GM23248 (cell line): Measurements from ENCODE around the gene GPM6B. TPM values are rescaled to one million over a fixed set of nuclear protein-coding genes. Genes with fewer than 3 reads are reported as not detected.
A peak's percentile ranks its signal among the peaks of the same experiment; 100 is the strongest.
"Not testable (repeated sequence)": the region's sequence is repeated elsewhere in the genome, so short reads cannot be mapped to it uniquely, and the experiment has no call there.

Experiments
- DNase-seq: peaks from one replicate; pipeline ENCODE4 v3.0.0-alpha.2; 2015
- H2AFZ ChIP-seq: fragments of 200-600 bp; sonication (generic); 2 replicates; pipeline ENCODE4 v1.6.1; 2016; ENCODE audit warnings: antibody characterized with exemption
- H3F3A ChIP-seq: fragments of 200-600 bp; sonication (generic); 2 replicates; pipeline ENCODE4 v1.6.1; 2016; ENCODE audit warnings: mild to moderate bottlenecking, antibody characterized with exemption, mixed run types; ENCODE audit not compliant: insufficient read depth
- H3K27ac ChIP-seq: fragments of 200-600 bp; sonication (generic); 2 replicates; pipeline ENCODE4 v1.5.1; 2016; ENCODE audit warnings: mild to moderate bottlenecking
- H3K27me3 ChIP-seq: fragments of 200-600 bp; sonication (generic); replicated peaks from 2 replicates; pipeline ENCODE4 v1.6.1; 2016; ENCODE audit warnings: mild to moderate bottlenecking; ENCODE audit not compliant: insufficient read depth
- H3K36me3 ChIP-seq: fragments of 200-600 bp; sonication (generic); 2 replicates; pipeline ENCODE4 v1.6.1; 2016; ENCODE audit warnings: low read depth, mild to moderate bottlenecking
- H3K4me1 ChIP-seq: fragments of 200-600 bp; sonication (generic); 2 replicates; pipeline ENCODE4 v1.6.1; 2016; ENCODE audit warnings: mild to moderate bottlenecking; ENCODE audit not compliant: insufficient read depth
- H3K4me2 ChIP-seq: fragments of 200-600 bp; sonication (generic); one replicate; pipeline ENCODE4 v1.6.1; 2016; ENCODE audit warnings: mild to moderate bottlenecking; ENCODE audit not compliant: unreplicated experiment
- H3K4me3 ChIP-seq: fragments of 200-600 bp; sonication (generic); 2 replicates; pipeline ENCODE4 v1.5.1; 2016; ENCODE audit warnings: mild to moderate bottlenecking
- H3K79me2 ChIP-seq: fragments of 200-600 bp; sonication (generic); 2 replicates; pipeline ENCODE4 v1.6.1; 2016; ENCODE audit warnings: mild to moderate bottlenecking; ENCODE audit not compliant: insufficient read depth
- H3K9ac ChIP-seq: fragments of 200-600 bp; sonication (generic); 2 replicates; pipeline ENCODE4 v1.6.1; 2016; ENCODE audit warnings: mild to moderate bottlenecking
- H3K9me2 ChIP-seq: fragments of 200-600 bp; sonication (generic); 2 replicates; pipeline ENCODE4 v1.6.1; 2016; ENCODE audit warnings: mixed run types, mild to moderate bottlenecking, moderate library complexity; ENCODE audit not compliant: insufficient read depth
- H3K9me3 ChIP-seq: fragments of 200-600 bp; sonication (generic); one replicate; pipeline ENCODE4 v1.6.1; 2017; ENCODE audit warnings: low read depth
- H4K20me1 ChIP-seq: fragments of 200-600 bp; sonication (generic); 2 replicates; pipeline ENCODE4 v1.6.0; 2016; ENCODE audit not compliant: insufficient read depth
- EZH2 ChIP-seq: fragments of 200-600 bp; sonication (generic); IDR thresholded peaks from 2 replicates; pipeline ENCODE4 v1.6.1; 2018; ENCODE audit warnings: antibody characterized with exemption, mild to moderate bottlenecking; ENCODE audit not compliant: insufficient read depth, poor library complexity, severe bottlenecking
- EZH2phosphoT487 ChIP-seq: fragments of 200-600 bp; sonication (generic); IDR thresholded peaks from 2 replicates; pipeline ENCODE4 v1.6.1; 2018; ENCODE audit warnings: antibody characterized with exemption, moderate library complexity, mild to moderate bottlenecking, low read depth; ENCODE audit not compliant: insufficient read depth
- WGBS, 2 experiments: methylation state at CpG; one replicate each; pipeline ENCODE4 v1.1.6; 2015 to 2017; ENCODE audit warnings: low lambda C conversion rate in 2 of 2, low coverage in 1 of 2; ENCODE audit errors: missing lambda C conversion rate in 2 of 2; 5-methylcytosine and 5-hydroxymethylcytosine counted together
- in situ Hi-C: fragments of 300-500 bp; cut with MboI; formaldehyde crosslinking; loops from 2 replicates; pipeline ENCODE4 v1.15.0; 2020
- polyA plus RNA-seq: library from polyadenylated mRNA; unstranded; fragments of >200 nt; fragmentation: Nextera tagmentation; extraction: Ambion mirVana; gene quantifications from 2 replicates; pipeline ENCODE4 v1.2.1, GENCODE V29; 2016
- total RNA-seq: library from RNA; depleted of rRNA; stranded (reverse); fragments of >200 nt; shearing (Covaris generic); gene quantifications from 2 replicates; pipeline ENCODE4 v1.2.3, GENCODE V29; 2014

The GPM6B gene
- total and polyA plus RNA-seq, 2 experiments from 2014 or later: 0.40 to 0.65 TPM

DNA sequence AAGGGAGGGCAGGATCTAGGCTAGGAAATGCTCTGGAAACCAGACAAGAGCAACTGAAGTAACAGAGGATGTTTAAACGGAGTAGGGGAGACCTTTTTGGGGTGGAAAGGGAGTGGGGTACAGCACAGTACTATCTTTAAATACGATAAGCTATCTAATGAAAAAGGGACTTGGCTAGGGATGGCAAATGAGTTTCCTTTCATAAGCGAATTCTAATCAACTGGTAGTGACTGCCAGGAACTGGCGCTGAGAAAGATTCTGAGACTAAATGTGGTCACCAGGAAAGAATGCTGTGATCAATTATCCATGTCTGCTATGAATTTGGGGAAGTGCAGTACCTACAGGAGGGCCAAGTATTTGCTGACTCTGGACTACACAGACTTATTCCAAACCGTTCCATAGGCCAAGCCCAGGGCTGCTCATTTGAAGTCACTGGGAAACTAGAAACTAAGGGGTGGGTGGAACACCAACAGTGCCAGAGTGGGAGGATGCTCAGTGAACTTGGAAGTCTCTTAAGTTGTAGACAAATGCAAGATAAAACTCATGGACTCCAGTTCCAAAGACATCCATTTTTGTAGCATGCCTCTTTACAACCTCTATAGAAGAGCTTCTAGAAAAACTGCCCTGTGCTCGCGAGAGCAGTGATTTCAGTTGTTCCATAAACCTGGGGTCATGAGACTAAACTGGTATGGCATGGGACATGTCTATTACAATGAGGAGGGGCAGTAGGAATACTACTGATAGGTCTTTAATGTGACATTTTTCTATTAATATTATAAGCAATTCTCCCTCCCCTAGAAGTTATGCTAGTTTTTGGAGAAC is 84.4 kb downstream of the GPM6B start:
- Histone ChIP-seq H2AFZ (no peak overlapping the region), H4K20me1 (no peaks in the 10 kb centered on the region), H3K9me3 (no peaks in the 10 kb centered on the region), H3K79me2 (peaks cover 80% of the 10 kb centered on the region), H3K27ac (peak overlapping the region; percentile 82), H3K4me2 (peak overlapping the region; percentile 76), H3K9ac (peak overlapping the region; percentile 91), H3K4me1 (peaks cover 25% of the 10 kb centered on the region), H3K27me3 (no peaks in the 10 kb centered on the region), H3K9me2 (no peaks in the 10 kb centered on the region), H3K36me3 (no peaks in the 10 kb centered on the region), H3K4me3 (peak overlapping the region; percentile 96), H3F3A (peaks cover 20% of the 10 kb centered on the region)
- TF ChIP-seq EZH2: no peak
- no peak for TF ChIP-seq EZH2phosphoT487
- 8 to 13% methylated on average over 7 of the region's 7 CpGs for WGBS, 2 experiments
- DNase-seq: peak; percentile 40
- in situ Hi-C loops: loop anchor here (10.0 to 25.0 kb wide), 2 partner anchors 68 to 220 kb away; no protein-coding TSS in a partner anchor

DNA sequence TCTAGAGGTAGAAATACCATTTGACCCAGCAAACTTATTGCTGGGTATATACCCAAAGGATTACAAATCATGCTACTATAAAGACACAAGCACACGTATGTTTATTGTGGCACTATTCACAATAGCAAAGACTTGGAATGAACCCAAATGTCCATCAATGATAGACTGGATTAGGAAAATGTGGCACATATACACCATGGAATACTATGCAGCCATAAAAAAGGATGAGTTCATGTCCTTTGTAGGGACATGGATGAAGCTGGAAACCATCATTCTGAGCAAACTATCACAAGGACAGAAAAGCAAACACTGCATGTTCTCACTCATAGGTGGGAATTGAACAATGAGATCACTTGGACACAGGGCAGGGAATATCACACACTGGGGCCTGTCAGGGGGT is 86.4 kb downstream of the GPM6B start:
- not testable (repeated sequence) for DNase-seq, H3K36me3 ChIP-seq, H3K27ac ChIP-seq, H2AFZ ChIP-seq, H3K4me2 ChIP-seq, H3K9me2 ChIP-seq, H3K9me3 ChIP-seq, H3K4me3 ChIP-seq, H3K9ac ChIP-seq, H4K20me1 ChIP-seq, H3K27me3 ChIP-seq
- peaks cover 20% of the 10 kb centered on the region for H3K4me1 ChIP-seq
- in situ Hi-C loops: loop anchor here (10.0 to 25.0 kb wide), 2 partner anchors 66 to 218 kb away; no protein-coding TSS in a partner anchor
- peaks cover 89% of the 10 kb centered on the region for H3K79me2 ChIP-seq
- H3F3A ChIP-seq: peaks cover 20% of the 10 kb centered on the region
- WGBS, 2 experiments: 42 to 44% methylated on average over 1 of the region's 1 CpG

DNA sequence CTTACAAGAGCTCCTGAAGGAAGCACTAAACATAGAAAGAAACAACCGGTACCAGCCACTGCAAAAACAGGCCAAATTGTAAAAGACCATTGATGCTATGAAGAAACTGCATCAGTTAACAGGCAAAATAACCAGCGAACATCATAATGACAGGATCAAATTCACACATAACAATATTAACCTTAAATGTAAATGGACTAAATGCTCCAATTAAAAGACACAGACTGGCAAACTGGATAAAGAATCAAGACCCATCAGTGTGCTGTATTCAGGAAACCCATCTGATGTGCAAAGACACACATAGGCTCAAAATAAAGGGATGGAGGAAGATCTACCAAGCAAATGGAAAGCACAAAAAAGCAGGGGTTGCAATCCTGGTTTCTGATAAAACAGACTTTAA is 90.3 kb downstream of the GPM6B start:
- peaks cover 84% of the 10 kb centered on the region for H3K79me2 ChIP-seq
- H3K27ac ChIP-seq, H3K4me2 ChIP-seq, H3K4me1 ChIP-seq, H3K4me3 ChIP-seq, H3K9me2 ChIP-seq, H3K9ac ChIP-seq, DNase-seq, H2AFZ ChIP-seq, H3K9me3 ChIP-seq, H3K27me3 ChIP-seq, H4K20me1 ChIP-seq, H3K36me3 ChIP-seq, H3F3A ChIP-seq: not testable (repeated sequence)
- 92 to 100% methylated on average over 2 of the region's 2 CpGs for WGBS, 2 experiments
- in situ Hi-C loops: loop anchor here (25.0 kb wide), 1 partner anchor 214 kb away; no protein-coding TSS in a partner anchor

DNA sequence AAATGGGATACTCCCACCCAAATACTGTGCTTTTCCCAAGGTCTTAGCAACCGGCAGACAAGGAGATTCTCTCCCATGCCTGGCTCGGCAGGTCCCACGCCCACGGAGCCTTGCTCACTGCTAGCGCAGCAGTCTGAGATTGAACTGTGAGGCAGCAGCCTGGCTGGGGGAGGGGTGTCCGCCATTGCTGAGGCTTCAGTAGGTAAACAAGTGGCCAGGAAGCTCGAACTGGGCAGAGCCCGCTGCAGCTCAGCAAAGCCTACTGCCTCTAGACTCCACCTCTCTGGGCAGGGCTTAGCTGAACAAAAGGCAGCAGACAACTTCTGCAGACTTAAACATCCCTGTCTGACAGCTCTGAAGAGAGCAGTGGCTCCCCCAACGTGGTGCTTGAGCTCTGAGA is 92.0 kb downstream of the GPM6B start:
- not testable (repeated sequence) for H3K4me1 ChIP-seq, H2AFZ ChIP-seq, H3K4me2 ChIP-seq, H4K20me1 ChIP-seq, H3K9me2 ChIP-seq, H3K36me3 ChIP-seq, H3K4me3 ChIP-seq, H3K9ac ChIP-seq, H3F3A ChIP-seq, DNase-seq, H3K27ac ChIP-seq, H3K27me3 ChIP-seq, H3K9me3 ChIP-seq
- 80 to 88% methylated on average over 2 to 8 of the region's 9 CpGs for WGBS, 2 experiments
- H3K79me2 ChIP-seq: peaks cover 84% of the 10 kb centered on the region
- in situ Hi-C loops: loop anchor here (25.0 kb wide), 1 partner anchor 213 kb away; no protein-coding TSS in a partner anchor
